ENCODE results near the gene LAMB4.

The LAMB4 gene

DNA sequence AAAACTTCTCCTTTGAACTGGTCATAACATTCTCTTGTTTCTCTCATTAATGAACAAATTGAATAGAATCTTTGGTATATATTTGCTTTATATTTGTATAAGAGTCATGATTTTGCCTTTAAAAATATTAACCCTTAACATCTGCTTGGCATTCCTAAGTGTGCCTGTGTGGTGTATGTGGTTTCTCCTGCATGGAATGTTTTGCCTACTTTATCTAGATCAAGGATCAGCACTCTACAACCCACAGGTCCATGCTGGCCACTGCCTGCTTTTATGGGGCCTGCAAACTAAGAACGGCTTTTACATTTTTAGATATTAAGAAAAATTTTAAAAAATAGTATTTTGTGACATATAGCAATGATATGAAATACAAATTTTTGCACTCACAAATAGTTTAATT, 4.3 kb upstream of the LAMB4 start:
- H3K27me3 ChIP-seq (ENCODE audit: control insufficient read depth, low read length) = peaks cover 11% of the 10 kb centered on the region
- no peak overlapping the region for H3K4me3 ChIP-seq (ENCODE audit: low read length)
- H3K9me3 ChIP-seq (ENCODE audit: control insufficient read depth, insufficient read depth, low read length) = no peaks in the 10 kb centered on the region
- H4K20me1 ChIP-seq (ENCODE audit: control insufficient read depth, insufficient read depth, low read depth, low read length) = no peaks in the 10 kb centered on the region
- no peaks in the 10 kb centered on the region for H3K79me2 ChIP-seq (ENCODE audit: control insufficient read depth, low read length)
- H3K4me1 ChIP-seq (ENCODE audit: control insufficient read depth, low read length) = peaks cover 7% of the 10 kb centered on the region; the same call in 1 of the 2 replicates
- H3K4me2 ChIP-seq (ENCODE audit: low read length) = no peak overlapping the region
- no peaks in the 10 kb centered on the region for H3F3A ChIP-seq (ENCODE audit: control insufficient read depth, insufficient read depth)
- H3K36me3 ChIP-seq (ENCODE audit: control insufficient read depth, low read length) = no peaks in the 10 kb centered on the region
- TF ChIP-seq EZH2phosphoT487 (IDR thresholded peaks at IDR 0.05; ENCODE audit: borderline replicate concordance, low read length) = no peak
- TF ChIP-seq, protein P1, sequence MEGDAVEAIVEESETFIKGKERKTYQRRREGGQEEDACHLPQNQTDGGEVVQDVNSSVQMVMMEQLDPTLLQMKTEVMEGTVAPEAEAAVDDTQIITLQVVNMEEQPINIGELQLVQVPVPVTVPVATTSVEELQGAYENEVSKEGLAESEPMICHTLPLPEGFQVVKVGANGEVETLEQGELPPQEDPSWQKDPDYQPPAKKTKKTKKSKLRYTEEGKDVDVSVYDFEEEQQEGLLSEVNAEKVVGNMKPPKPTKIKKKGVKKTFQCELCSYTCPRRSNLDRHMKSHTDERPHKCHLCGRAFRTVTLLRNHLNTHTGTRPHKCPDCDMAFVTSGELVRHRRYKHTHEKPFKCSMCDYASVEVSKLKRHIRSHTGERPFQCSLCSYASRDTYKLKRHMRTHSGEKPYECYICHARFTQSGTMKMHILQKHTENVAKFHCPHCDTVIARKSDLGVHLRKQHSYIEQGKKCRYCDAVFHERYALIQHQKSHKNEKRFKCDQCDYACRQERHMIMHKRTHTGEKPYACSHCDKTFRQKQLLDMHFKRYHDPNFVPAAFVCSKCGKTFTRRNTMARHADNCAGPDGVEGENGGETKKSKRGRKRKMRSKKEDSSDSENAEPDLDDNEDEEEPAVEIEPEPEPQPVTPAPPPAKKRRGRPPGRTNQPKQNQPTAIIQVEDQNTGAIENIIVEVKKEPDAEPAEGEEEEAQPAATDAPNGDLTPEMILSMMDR (IDR thresholded peaks at IDR 0.05; ENCODE audit: low read depth, low read length, poor library complexity, severe bottlenecking) = no peak
- H3K27ac ChIP-seq (ENCODE audit: low read depth, low read length) = no peak overlapping the region
- H3K9me2 ChIP-seq (replicated peaks; ENCODE audit: control insufficient read depth, low read length) = no peaks in the 10 kb centered on the region

DNA sequence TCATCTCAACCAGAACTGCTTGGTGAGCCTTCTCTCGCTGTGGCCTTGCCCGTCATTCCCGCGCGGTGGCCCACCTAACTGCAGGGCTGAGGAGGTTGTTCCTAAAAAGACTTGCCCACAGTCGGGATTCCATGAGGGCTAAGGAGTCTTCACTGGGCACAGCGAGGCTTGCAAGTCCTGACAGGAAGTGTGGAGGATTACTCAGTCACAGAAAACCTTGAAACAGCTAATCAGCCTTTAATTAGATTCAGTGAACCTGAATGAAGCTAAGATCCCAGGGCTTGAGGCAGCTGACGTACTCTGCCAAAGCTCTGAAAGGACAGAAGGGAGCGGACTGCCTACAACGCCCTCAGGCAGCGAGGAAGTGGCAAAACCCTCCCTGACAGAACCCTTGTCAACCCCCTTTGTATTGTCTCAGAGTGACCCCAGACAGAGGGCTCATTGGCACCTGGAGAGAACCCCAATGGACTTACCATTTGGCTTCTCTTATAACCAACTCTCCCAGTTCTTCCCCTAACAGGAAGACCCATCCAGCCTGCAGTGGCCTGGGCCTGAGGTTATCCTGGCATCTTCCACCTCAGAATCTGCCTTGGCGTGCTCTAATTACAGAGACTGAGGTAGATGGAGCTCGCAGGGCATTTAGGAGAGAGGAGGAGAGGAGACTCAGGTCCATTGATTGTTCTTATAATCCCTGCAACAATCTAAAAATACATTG, 2.5 kb upstream of the LAMB4 start:
- H3K9me3 ChIP-seq (ENCODE audit: control insufficient read depth, insufficient read depth, low read length) = no peaks in the 10 kb centered on the region
- H3K79me2 ChIP-seq (ENCODE audit: control insufficient read depth, low read length) = no peaks in the 10 kb centered on the region
- no peaks in the 10 kb centered on the region for H3F3A ChIP-seq (ENCODE audit: control insufficient read depth, insufficient read depth)
- no peaks in the 10 kb centered on the region for H3K9me2 ChIP-seq (replicated peaks; ENCODE audit: control insufficient read depth, low read length)
- peaks cover 7% of the 10 kb centered on the region; the same call in 1 of the 2 replicates for H3K4me1 ChIP-seq (ENCODE audit: control insufficient read depth, low read length)
- peaks cover 10% of the 10 kb centered on the region; the same call in 1 of the 2 replicates for H3K27me3 ChIP-seq (ENCODE audit: control insufficient read depth, low read length)
- no peak overlapping the region for H3K4me2 ChIP-seq (ENCODE audit: low read length)
- H3K36me3 ChIP-seq (ENCODE audit: control insufficient read depth, low read length) = no peaks in the 10 kb centered on the region
- TF ChIP-seq, protein P1 (IDR thresholded peaks at IDR 0.05; ENCODE audit: low read depth, low read length, poor library complexity, severe bottlenecking) = no peak
- no peak for TF ChIP-seq EZH2phosphoT487 (IDR thresholded peaks at IDR 0.05; ENCODE audit: borderline replicate concordance, low read length)
- no peak overlapping the region for H3K27ac ChIP-seq (ENCODE audit: low read depth, low read length)
- no peaks in the 10 kb centered on the region for H4K20me1 ChIP-seq (ENCODE audit: control insufficient read depth, insufficient read depth, low read depth, low read length)
- H3K4me3 ChIP-seq (ENCODE audit: low read length) = no peak overlapping the region

DNA sequence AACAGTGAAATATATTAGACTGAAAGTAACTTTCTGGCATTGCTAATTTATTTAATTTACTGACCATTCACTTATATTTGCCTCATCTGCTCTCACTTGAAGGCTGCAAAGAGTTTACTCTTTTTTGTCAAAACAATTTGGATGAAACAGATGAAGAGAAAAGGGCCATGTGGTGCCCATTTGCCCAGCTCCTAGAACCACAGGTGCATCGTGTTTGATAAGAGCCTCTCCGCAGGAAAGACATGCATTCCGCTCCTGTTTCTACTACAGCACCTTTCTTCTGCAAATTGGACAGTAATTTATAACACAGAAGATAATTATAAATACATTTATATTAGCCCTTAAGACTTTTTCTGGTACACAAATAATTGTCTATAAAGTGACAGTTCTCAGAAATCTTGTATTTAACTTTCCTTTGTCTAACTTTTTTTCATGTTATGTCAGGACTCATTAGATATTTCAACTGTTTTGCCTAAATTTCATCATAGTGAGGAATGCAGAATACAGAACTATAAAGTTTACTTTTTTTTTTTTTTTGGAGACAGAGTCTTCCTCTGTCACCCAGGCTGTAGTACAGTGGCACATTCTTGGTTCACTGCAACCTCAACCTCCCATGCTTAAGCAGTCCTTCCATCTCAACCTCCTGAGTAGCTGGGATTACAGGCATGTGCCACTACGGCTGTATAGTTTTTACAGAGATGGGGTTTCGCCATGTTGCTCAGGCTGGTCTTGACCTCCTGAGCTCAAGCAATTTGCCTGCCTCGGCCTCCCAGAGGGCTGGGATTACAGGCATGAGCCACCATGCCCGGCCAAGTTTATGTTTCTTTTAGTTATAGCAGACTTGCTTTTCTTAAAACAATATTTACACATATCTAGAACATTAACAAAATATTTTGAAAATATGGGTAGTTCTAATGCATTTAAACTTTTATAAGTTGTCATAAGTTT, 869 bp downstream of the LAMB4 start:
- peaks cover 10% of the 10 kb centered on the region; the same call in 1 of the 2 replicates for H3K27me3 ChIP-seq (ENCODE audit: control insufficient read depth, low read length)

More for the DNA sequence above, 869 bp downstream of the LAMB4 start:
- H4K20me1 ChIP-seq (ENCODE audit: control insufficient read depth, insufficient read depth, low read depth, low read length) = no peaks in the 10 kb centered on the region
- H3K4me2 ChIP-seq (ENCODE audit: low read length) = no peak overlapping the region
- no peak overlapping the region for H3K4me3 ChIP-seq (ENCODE audit: low read length)
- H3K36me3 ChIP-seq (ENCODE audit: control insufficient read depth, low read length) = no peaks in the 10 kb centered on the region
- H3K4me1 ChIP-seq (ENCODE audit: control insufficient read depth, low read length) = no peaks in the 10 kb centered on the region
- no peak overlapping the region for H3K27ac ChIP-seq (ENCODE audit: low read depth, low read length)
- no peaks in the 10 kb centered on the region for H3F3A ChIP-seq (ENCODE audit: control insufficient read depth, insufficient read depth)
- TF ChIP-seq, protein P1 (IDR thresholded peaks at IDR 0.05; ENCODE audit: low read depth, low read length, poor library complexity, severe bottlenecking) = no peak
- TF ChIP-seq EZH2phosphoT487 (IDR thresholded peaks at IDR 0.05; ENCODE audit: borderline replicate concordance, low read length) = no peak
- no peaks in the 10 kb centered on the region for H3K9me3 ChIP-seq (ENCODE audit: control insufficient read depth, insufficient read depth, low read length)
- H3K9me2 ChIP-seq (replicated peaks; ENCODE audit: control insufficient read depth, low read length) = no peaks in the 10 kb centered on the region
- H3K79me2 ChIP-seq (ENCODE audit: control insufficient read depth, low read length) = no peaks in the 10 kb centered on the region
